H9 (cell line): ENCODE results near the gene RALGDS. TPM values are rescaled to one million over a fixed set of nuclear protein-coding genes. Genes with fewer than 3 reads are reported as not detected.

Source experiments
- DNase-seq: peaks from one replicate; pipeline ENCODE4 v3.0.0-alpha.2; 2017
- H2AFZ ChIP-seq: one replicate; pipeline ENCODE4 v1.6.1; 2013; ENCODE audit warnings: mild to moderate bottlenecking, low read length, control low read depth, moderate library complexity
- H2AK5ac ChIP-seq: 2 replicates; pipeline ENCODE4 v1.6.1; 2013; ENCODE audit warnings: low read length, control low read depth, mixed read lengths; ENCODE audit not compliant: insufficient read length
- H2BK120ac ChIP-seq: one replicate; pipeline ENCODE4 v1.6.1; 2013; ENCODE audit warnings: low read depth, mild to moderate bottlenecking, low read length, control low read depth, inconsistent platforms; ENCODE audit not compliant: poor library complexity, severe bottlenecking
- H2BK12ac ChIP-seq: 2 replicates; pipeline ENCODE4 v1.6.1; 2013; ENCODE audit warnings: low read length, control low read depth, mixed read lengths, low read depth; ENCODE audit not compliant: insufficient read length
- H2BK15ac ChIP-seq: 2 replicates; pipeline ENCODE4 v1.6.1; 2013; ENCODE audit warnings: low read depth, low read length, control low read depth
- H2BK20ac ChIP-seq: one replicate; pipeline ENCODE4 v1.6.1; 2013; ENCODE audit warnings: low read depth, mild to moderate bottlenecking, low read length, control low read depth, inconsistent platforms; ENCODE audit not compliant: poor library complexity, severe bottlenecking
- H2BK5ac ChIP-seq: 2 replicates; pipeline ENCODE4 v1.6.1; 2013; ENCODE audit warnings: low read length, control low read depth, mixed read lengths; ENCODE audit not compliant: insufficient read length
- H3K14ac ChIP-seq: 2 replicates; pipeline ENCODE4 v1.6.1; 2013; ENCODE audit warnings: low read length, control low read depth; ENCODE audit not compliant: insufficient read depth
- H3K18ac ChIP-seq: 2 replicates; pipeline ENCODE4 v1.6.1; 2013; ENCODE audit warnings: low read depth, mild to moderate bottlenecking, mixed read lengths, low read length, control low read depth; ENCODE audit not compliant: insufficient read length
- H3K23ac ChIP-seq: 2 replicates; pipeline ENCODE4 v1.6.1; 2013; ENCODE audit warnings: low read length, control low read depth, mixed read lengths, low read depth; ENCODE audit not compliant: insufficient read length
- H3K23me2 ChIP-seq: 2 replicates; pipeline ENCODE4 v1.6.1; 2013; ENCODE audit warnings: low read depth, mild to moderate bottlenecking, mixed read lengths, low read length, control low read depth; ENCODE audit not compliant: insufficient read length, poor library complexity, severe bottlenecking
- H3K27ac ChIP-seq: 2 replicates; pipeline ENCODE4 v1.5.1; 2013; ENCODE audit warnings: low read length, control low read depth, mixed read lengths, low read depth; ENCODE audit not compliant: insufficient read length
- H3K27me3 ChIP-seq: 2 replicates; pipeline ENCODE4 v1.6.1; 2013; ENCODE audit warnings: low read length, control low read depth, inconsistent platforms; ENCODE audit not compliant: insufficient read depth
- H3K4ac ChIP-seq: 2 replicates; pipeline ENCODE4 v1.6.1; 2013; ENCODE audit warnings: low read depth, mild to moderate bottlenecking, control low read depth, inconsistent platforms, low read length, moderate library complexity
- H3K4me1 ChIP-seq: 2 replicates; pipeline ENCODE4 v1.6.1; 2013; ENCODE audit warnings: low read length, control low read depth, inconsistent platforms; ENCODE audit not compliant: insufficient read depth
- H3K4me2 ChIP-seq: 2 replicates; pipeline ENCODE4 v1.6.1; 2013; ENCODE audit warnings: low read length, control low read depth, mixed read lengths; ENCODE audit not compliant: insufficient read length, insufficient read depth
- H3K56ac ChIP-seq: 2 replicates; pipeline ENCODE4 v1.6.1; 2013; ENCODE audit warnings: low read depth, mild to moderate bottlenecking, mixed read lengths, low read length, control low read depth; ENCODE audit not compliant: insufficient read length
- H3K79me1 ChIP-seq: 2 replicates; pipeline ENCODE4 v1.6.1; 2013; ENCODE audit warnings: low read depth, mild to moderate bottlenecking, moderate library complexity, low read length, control low read depth, inconsistent platforms; ENCODE audit not compliant: insufficient read depth, poor library complexity, severe bottlenecking
- H3K79me2 ChIP-seq: 2 replicates; pipeline ENCODE4 v1.6.1; 2013; ENCODE audit warnings: low read length, control low read depth, inconsistent platforms; ENCODE audit not compliant: insufficient read depth
- H3K9ac ChIP-seq: 2 replicates; pipeline ENCODE4 v1.6.1; 2013; ENCODE audit warnings: low read length, control low read depth, mixed read lengths; ENCODE audit not compliant: insufficient read length; ENCODE audit errors: extremely low read depth
- H3K9me3 ChIP-seq: one replicate; pipeline ENCODE4 v1.6.1; 2013; ENCODE audit warnings: low read depth, low read length, inconsistent platforms; ENCODE audit not compliant: control insufficient read depth
- H3T11ph ChIP-seq: one replicate; pipeline ENCODE4 v1.6.1; 2013; ENCODE audit warnings: mild to moderate bottlenecking, low read length, control low read depth, inconsistent platforms
- H4K20me1 ChIP-seq: one replicate; pipeline ENCODE4 v1.6.1; 2013; ENCODE audit not compliant: control insufficient read depth, insufficient read length, insufficient read depth
- H4K5ac ChIP-seq: 2 replicates; pipeline ENCODE4 v1.6.1; 2013; ENCODE audit warnings: low read depth, mild to moderate bottlenecking, mixed read lengths, low read length, control low read depth; ENCODE audit not compliant: insufficient read length
- H4K8ac ChIP-seq: replicated peaks from 2 replicates; pipeline ENCODE4 v1.6.1; 2013; ENCODE audit warnings: low read length, control low read depth, mixed read lengths, low read depth; ENCODE audit not compliant: insufficient read length
- H4K91ac ChIP-seq: 2 replicates; pipeline ENCODE4 v1.6.1; 2013; ENCODE audit warnings: low read depth, mild to moderate bottlenecking, moderate library complexity, mixed read lengths, low read length, control low read depth; ENCODE audit not compliant: insufficient read length
- H3K27ac Mint-ChIP-seq, 3 experiments: 2 replicates in 2 of 3; 3 replicates in 1 of 3; pipeline ENCODE4 v1.8.0; 2020 to 2021; ENCODE audit warnings: mixed read lengths in 3 of 3, mild to moderate bottlenecking in 1 of 3, moderate library complexity in 1 of 3
- H3K27me3 Mint-ChIP-seq: 2 replicates; pipeline ENCODE4 v1.8.0; 2021; ENCODE audit warnings: low read depth, mild to moderate bottlenecking, moderate library complexity, mixed read lengths
- H3K36me3 Mint-ChIP-seq, 3 experiments: 2 replicates in 2 of 3; 3 replicates in 1 of 3; pipeline ENCODE4 v1.8.0; 2020 to 2021; ENCODE audit warnings: low read depth in 3 of 3, mixed read lengths in 3 of 3; ENCODE audit not compliant: insufficient read depth in 1 of 3
- H3K4me1 Mint-ChIP-seq, 2 experiments: 2 replicates each; pipeline ENCODE4 v1.8.0; 2020; ENCODE audit warnings: mixed read lengths in 2 of 2
- H3K4me3 Mint-ChIP-seq, 2 experiments: 2 replicates in 1 of 2; 3 replicates in 1 of 2; pipeline ENCODE4 v1.8.0; 2020 to 2021; ENCODE audit warnings: mild to moderate bottlenecking in 2 of 2, mixed read lengths in 2 of 2, moderate library complexity in 1 of 2
- H3K9me3 Mint-ChIP-seq, 2 experiments: 2 replicates in 1 of 2; 3 replicates in 1 of 2; pipeline ENCODE4 v1.8.0; 2020; ENCODE audit warnings: mild to moderate bottlenecking in 2 of 2, mixed read lengths in 2 of 2, moderate library complexity in 1 of 2
- CTCF ChIP-seq: fragments of 200-600 bp; sonication (generic); conservative IDR thresholded peaks from 3 replicates; pipeline ENCODE4 v1.8.0; 2021; ENCODE audit warnings: antibody characterized with exemption, mild to moderate bottlenecking
- WGBS: extraction: QIAGEN DNeasy Blood & Tissue Kit; methylation state at CpG from one replicate; pipeline ENCODE4 v1.1.7; 2013; ENCODE audit warnings: missing lambda C conversion rate, low lambda C conversion rate, mixed read lengths; ENCODE audit not compliant: insufficient read length; ENCODE audit errors: extremely low coverage; 5-methylcytosine and 5-hydroxymethylcytosine counted together
- total RNA-seq: library from RNA; stranded (reverse); gene quantifications from 2 replicates; pipeline ENCODE4 v1.2.1, GENCODE V29; 2021

Gene RALGDS
- total RNA-seq, 1 experiment from 2014 or later: 21.3 TPM

GRCh38 chr9:133144904-133145851, 24.1 kb upstream of the RALGDS start:
- no peak for TF ChIP-seq CTCF
- Histone ChIP-seq H2BK12ac (no peak overlapping the region), H2BK5ac (no peak overlapping the region), H2BK20ac (no peak overlapping the region), H3K9ac (no peak overlapping the region), H4K8ac (no peak overlapping the region), H2AK5ac (no peak overlapping the region), H3K9me3 (no peaks in the 10 kb centered on the region), H2BK120ac (no peak overlapping the region), H4K91ac (no peak overlapping the region), H3K56ac (no peak overlapping the region), H3K27me3 (no peaks in the 10 kb centered on the region), H3K79me2 (no peaks in the 10 kb centered on the region), H3K4me1 (peaks cover 5% of the 10 kb centered on the region; the same call in 1 of the 2 replicates), H3K4me2 (peak overlapping the region; percentile 30), H3K18ac (no peak overlapping the region), H4K20me1 (peaks cover 2% of the 10 kb centered on the region), H3K4ac (no peak overlapping the region), H3T11ph (no peak overlapping the region), H3K23me2 (peaks cover 18% of the 10 kb centered on the region), H3K27ac (no peak overlapping the region), H2BK15ac (no peak overlapping the region), H3K79me1 (no peaks in the 10 kb centered on the region), H3K23ac (no peak overlapping the region), H4K5ac (no peak overlapping the region), H2AFZ (no peak overlapping the region), H3K14ac (no peak overlapping the region; the same call in 1 of the 2 replicates)
- H3K4me3 Mint-ChIP-seq: 0 out of 5 replicates have a peak overlapping the region, but pooled peaks of 1 of the 2 experiments have one; percentile 2
- peaks cover 23 to 28% of the 10 kb centered on the region in 2 experiments for H3K4me1 Mint-ChIP-seq
- H3K27me3 Mint-ChIP-seq: peaks cover 11% of the 10 kb centered on the region
- H3K36me3 Mint-ChIP-seq: peaks cover 0 to 6% (median 4%) of the 10 kb centered on the region in 3 experiments; a peak in 4 of 7 replicates
- no CpG with 5 or more reads among the region's 19 CpGs for whole genome bisulfite sequencing
- H3K27ac Mint-ChIP-seq: peak overlapping the region in 1 of 3 experiments; percentile 48; a peak in 2 of 7 replicates
- no peaks in the 10 kb centered on the region for H3K9me3 Mint-ChIP-seq
- DNase-seq: no peak
